ENCODE measurements around the gene CLEC2D. TPM values are rescaled to one million over a fixed set of nuclear protein-coding genes. Genes with fewer than 3 reads are reported as not detected.
"Not testable (repeated sequence)": the region's sequence is repeated elsewhere in the genome, so short reads cannot be mapped to it uniquely, and the experiment has no call there.

Gene CLEC2D
- total RNA-seq, 1 experiment from 2014 or later = 1.9 TPM

- CTCF ChIA-PET = no interaction called here
- H3K27me3 ChIP-seq (ENCODE audit: insufficient read depth, low read length) = no peaks in the 10 kb centered on the region
- no TSS peak for BruUV-seq (replicated peaks)
- no peak overlapping the region for H2AFZ ChIP-seq (ENCODE audit: low read depth, low read length, poor library complexity, severe bottlenecking)
- no peak overlapping the region for H3K9ac ChIP-seq (ENCODE audit: low read length)
- RAD21 ChIA-PET (ENCODE audit: low non-redundant PET in 1 of 2, low total read pairs in 2 of 2, uncharacterized antibody in 2 of 2, unreplicated experiment in 2 of 2) = no interaction called here
- POLR2A ChIA-PET = no interaction called here
- H3K4me3 ChIP-seq (replicated peaks in 1 of 2; ENCODE audit: low read depth in 1 of 2, low read length in 2 of 2) = no peak overlapping the region
- H3K9me3 ChIP-seq (ENCODE audit: control insufficient read depth in 1 of 2, insufficient read depth in 1 of 2, low read depth in 1 of 2, low read length in 2 of 2) = no peaks in the 10 kb centered on the region
- TF ChIP-seq FOSL1 (IDR thresholded peaks at IDR 0.05; ENCODE audit: low read depth) (no peak), CEBPB (IDR thresholded peaks at IDR 0.05; ENCODE audit: low read depth) (no peak), TCF7L2 (IDR thresholded peaks at IDR 0.05; ENCODE audit: borderline replicate concordance, extremely low read depth, insufficient read depth, insufficient read length) (no peak), SP1 (IDR thresholded peaks at IDR 0.05; ENCODE audit: low read depth) (no peak), ZNF274 (IDR thresholded peaks at IDR 0.05; ENCODE audit: low read depth, low read length) (no peak), YY1 (IDR thresholded peaks at IDR 0.05; ENCODE audit: extremely low read depth, insufficient replicate concordance, low read depth, low read length) (no peak), ZFX (IDR thresholded peaks at IDR 0.05) (no peak)
- no peak overlapping the region for H3K27ac ChIP-seq (ENCODE audit: low read depth, low read length)
- DNase-seq (ENCODE audit: low read depth, low spot score) (no peak), ATAC-seq (no peak)
- no peak overlapping the region for H3K4me2 ChIP-seq (ENCODE audit: low read length)
- H3K36me3 ChIP-seq (ENCODE audit: control insufficient read depth in 1 of 2, insufficient read depth in 2 of 2, low read length in 2 of 2) = no peaks in the 10 kb centered on the region
- no peaks in the 10 kb centered on the region for H4K20me1 ChIP-seq (ENCODE audit: insufficient read depth)
- intact Hi-C loops (cut with micrococcal nuclease) = no loop called here
- peaks cover 8 to 13% of the 10 kb centered on the region in 2 experiments for H3K4me1 ChIP-seq (ENCODE audit: control insufficient read depth in 1 of 2, insufficient read depth in 2 of 2, low read length in 2 of 2)
- H3K79me2 ChIP-seq (ENCODE audit: insufficient read depth, low read length) = no peaks in the 10 kb centered on the region
- no peaks in the 10 kb centered on the region for H3K9me2 ChIP-seq (ENCODE audit: insufficient read depth)
Observed at GRCh38 chr12:9669019-9669326, 540 bp upstream of the CLEC2D start.

DNA sequence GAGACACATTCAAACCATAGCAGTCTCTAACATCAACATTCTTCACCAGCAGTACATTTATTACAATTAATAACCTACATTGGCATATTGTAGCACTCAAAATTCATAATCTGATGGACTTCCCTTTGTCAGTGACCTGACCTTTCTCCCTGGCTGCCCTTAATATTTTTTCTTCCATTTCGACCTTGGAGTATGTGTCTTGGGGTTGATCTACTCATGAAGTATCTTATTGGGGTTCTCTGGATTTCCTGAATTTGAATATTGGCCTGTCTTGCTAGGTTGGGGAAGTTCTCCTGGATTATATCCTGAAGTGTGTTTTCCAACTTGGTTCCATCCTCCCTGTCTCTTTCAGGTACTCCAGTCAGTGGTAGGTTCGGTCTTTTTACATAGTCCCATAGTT, 2.8 kb downstream of the CLEC2D start:
- H3K9me3 ChIP-seq (ENCODE audit: control insufficient read depth in 1 of 2, insufficient read depth in 1 of 2, low read depth in 1 of 2, low read length in 2 of 2); H3K9me2 ChIP-seq (ENCODE audit: insufficient read depth); H4K20me1 ChIP-seq (ENCODE audit: insufficient read depth); RAD21 ChIA-PET (ENCODE audit: low non-redundant PET in 1 of 2, low total read pairs in 2 of 2, uncharacterized antibody in 2 of 2, unreplicated experiment in 2 of 2); H3K9ac ChIP-seq (ENCODE audit: low read length); DNase-seq (ENCODE audit: low read depth, low spot score); H3K4me3 ChIP-seq (replicated peaks in 1 of 2; ENCODE audit: low read depth in 1 of 2, low read length in 2 of 2); POLR2A ChIA-PET; H3K27ac ChIP-seq (ENCODE audit: low read depth, low read length); intact Hi-C loops (cut with micrococcal nuclease); H2AFZ ChIP-seq (ENCODE audit: low read depth, low read length, poor library complexity, severe bottlenecking); H3K4me2 ChIP-seq (ENCODE audit: low read length); ATAC-seq; H3K36me3 ChIP-seq (ENCODE audit: control insufficient read depth in 1 of 2, insufficient read depth in 2 of 2, low read length in 2 of 2); H3K27me3 ChIP-seq (ENCODE audit: insufficient read depth, low read length); H3K79me2 ChIP-seq (ENCODE audit: insufficient read depth, low read length); BruUV-seq (replicated peaks); CTCF ChIA-PET: not testable (repeated sequence)
- H3K4me1 ChIP-seq (ENCODE audit: control insufficient read depth in 1 of 2, insufficient read depth in 2 of 2, low read length in 2 of 2) = peaks cover 13 to 22% of the 10 kb centered on the region in 2 experiments
